Lung (tissue), 12 donors: Measurements from ENCODE around the gene EBPL. TPM values are rescaled to one million over a fixed set of nuclear protein-coding genes. Genes with fewer than 3 reads are reported as not detected.

Experiments used
- ATAC-seq: fragments of 200-7000 bp; cut with Tn5 transposase; one replicate; pipeline ENCODE4 v1.9.1; 2020; ENCODE audit warnings: moderate number of reproducible peaks; ENCODE audit not compliant: insufficient read depth, low FRiP score
- DNase-seq, 3 donors: peaks; one replicate each; pipeline ENCODE4 v3.0.0-alpha.2; 2013 to 2017
- H3K27ac ChIP-seq, 2 donors: one replicate each; pipeline ENCODE4 v1.5.1; 2013; ENCODE audit warnings: mild to moderate bottlenecking in 2 of 2, moderate library complexity in 2 of 2, control low read depth in 1 of 2, inconsistent platforms in 1 of 2, low read depth in 1 of 2, low read length in 1 of 2
- H3K27me3 ChIP-seq, 3 donors: one replicate each; pipeline ENCODE4 v1.5.1; 2013; ENCODE audit warnings: low read length in 2 of 3; ENCODE audit not compliant: control insufficient read depth in 3 of 3, insufficient read depth in 3 of 3
- H3K36me3 ChIP-seq, 4 donors: one replicate each; pipeline ENCODE4 v1.5.1; 2013; ENCODE audit warnings: low read length in 4 of 4, mild to moderate bottlenecking in 1 of 4, moderate library complexity in 1 of 4; ENCODE audit not compliant: control insufficient read depth in 4 of 4, insufficient read depth in 4 of 4
- H3K4me1 ChIP-seq, 5 donors: one replicate each; pipeline ENCODE4 v1.5.1; 2013; ENCODE audit warnings: low read length in 5 of 5, mild to moderate bottlenecking in 2 of 5, moderate library complexity in 1 of 5; ENCODE audit not compliant: control insufficient read depth in 5 of 5, insufficient read depth in 5 of 5
- H3K4me3 ChIP-seq: one replicate; pipeline ENCODE4 v1.5.1; 2013; ENCODE audit warnings: mild to moderate bottlenecking, control low read depth, moderate library complexity
- H3K9ac ChIP-seq, 2 donors: one replicate each; pipeline ENCODE4 v1.5.1; 2013; ENCODE audit warnings: low read length in 2 of 2, control low read depth in 1 of 2; ENCODE audit not compliant: insufficient read depth in 1 of 2
- H3K9me3 ChIP-seq, 4 donors: one replicate each; pipeline ENCODE4 v1.5.1; 2013; ENCODE audit warnings: low read length in 3 of 4, mild to moderate bottlenecking in 1 of 4, moderate library complexity in 1 of 4; ENCODE audit not compliant: control insufficient read depth in 4 of 4, insufficient read depth in 3 of 4
- CTCF ChIP-seq: IDR thresholded peaks from 2 replicates; pipeline ENCODE4 v1.5.1; 2012; ENCODE audit warnings: mild to moderate bottlenecking; ENCODE audit errors: control extremely low read depth, extremely low read depth
- WGBS, 2 donors: extraction: QIAGEN DNeasy Blood & Tissue Kit; methylation state at CpG; one replicate each; pipeline ENCODE4 v1.1.7; 2013; 5-methylcytosine and 5-hydroxymethylcytosine counted together
- polyA plus RNA-seq, 2 donors: library from polyadenylated mRNA; stranded (reverse); fragments of 200-250 nt; gene quantifications; one replicate each; pipeline ENCODE4 v1.2.1, GENCODE V29; 2013
- total RNA-seq, 2 donors: library from RNA; depleted of rRNA in 1 of 2; stranded (reverse); fragments of >200 nt in 1 of 2; gene quantifications; one replicate each; pipeline ENCODE4 v1.2.1, GENCODE V29; 2014 to 2021
- donor health status: control.
- donor health status: control.
- donor health status: Bipolar disorder and iron deficiency.
- donor health status: healthy.
- donor health status: DM: yes; HTN: yes; CAD: no.

Gene EBPL
- total and polyA plus RNA-seq, 4 donors = 60.5 to 92.7 (median 70.1) TPM

GRCh38 chr13:49633710-49634109 lies 57.6 kb downstream of the EBPL start:
- Histone ChIP-seq H3K9me3 (no peaks in the 10 kb centered on the region), H3K9ac (no peak overlapping the region), H3K4me3 (no peak overlapping the region), H3K27me3 (no peaks in the 10 kb centered on the region), H3K27ac (peak overlapping the region in 1 of 2 donors; percentile 28), H3K4me1 (peaks cover 0 to 17% (median 0%) of the 10 kb centered on the region in 5 donors), H3K36me3 (no peaks in the 10 kb centered on the region)
- DNase-seq = peak in 1 of 3 donors; percentile 48
- WGBS, 2 donors = 73 to 77% methylated on average over 4 of the region's 4 CpGs
- TF ChIP-seq CTCF = no peak
- ATAC-seq = no peak

DNA sequence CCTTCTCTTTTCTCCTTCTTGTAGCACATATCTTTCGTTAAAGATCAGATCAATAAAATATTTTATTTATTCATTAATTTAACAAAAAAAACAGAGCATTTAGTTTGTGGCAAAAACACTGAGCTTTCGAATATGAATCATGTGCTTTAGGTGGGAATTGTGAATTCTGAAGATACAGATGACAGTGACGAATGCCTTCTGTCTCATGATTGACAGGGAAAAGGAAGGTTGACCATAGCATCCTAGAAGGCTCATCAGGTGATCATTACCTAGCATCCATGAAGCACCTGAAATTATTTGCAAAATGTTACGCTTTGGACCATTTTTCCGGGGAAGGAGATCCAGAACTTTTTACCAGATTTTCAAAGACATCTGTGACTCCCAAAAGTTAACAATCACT lies 59.1 kb downstream of the EBPL start:
- Histone ChIP-seq H3K4me1 (peaks cover 0 to 19% (median 4%) of the 10 kb centered on the region in 5 donors), H3K27me3 (no peaks in the 10 kb centered on the region), H3K9me3 (no peaks in the 10 kb centered on the region), H3K4me3 (no peak overlapping the region), H3K27ac (no peak overlapping the region), H3K9ac (no peak overlapping the region), H3K36me3 (no peaks in the 10 kb centered on the region)
- 92 to 93% methylated on average over 5 of the region's 5 CpGs for WGBS, 2 donors
- no peak for ATAC-seq
- TF ChIP-seq CTCF = no peak
- DNase-seq = no peak

- WGBS, 2 donors = 88 to 94% methylated on average over 16 of the region's 16 CpGs
- ATAC-seq = no peak
Observed at GRCh38 chr13:49630580-49630979, 60.7 kb downstream of the EBPL start.

More at GRCh38 chr13:49630580-49630979, 60.7 kb downstream of the EBPL start:
- Histone ChIP-seq H3K9me3 (no peaks in the 10 kb centered on the region), H3K27ac (no peak overlapping the region), H3K36me3 (no peaks in the 10 kb centered on the region), H3K4me3 (no peak overlapping the region), H3K9ac (no peak overlapping the region), H3K4me1 (peaks cover 0 to 18% (median 4%) of the 10 kb centered on the region in 5 donors), H3K27me3 (no peaks in the 10 kb centered on the region)
- TF ChIP-seq CTCF = no peak
- no peak for DNase-seq
